ENCODE measurements around the gene STT3B. TPM values are rescaled to one million over a fixed set of nuclear protein-coding genes. Genes with fewer than 3 reads are reported as not detected.

Gene STT3B
- total RNA-seq, 1 donor from 2014 or later: 82.1 TPM

DNA sequence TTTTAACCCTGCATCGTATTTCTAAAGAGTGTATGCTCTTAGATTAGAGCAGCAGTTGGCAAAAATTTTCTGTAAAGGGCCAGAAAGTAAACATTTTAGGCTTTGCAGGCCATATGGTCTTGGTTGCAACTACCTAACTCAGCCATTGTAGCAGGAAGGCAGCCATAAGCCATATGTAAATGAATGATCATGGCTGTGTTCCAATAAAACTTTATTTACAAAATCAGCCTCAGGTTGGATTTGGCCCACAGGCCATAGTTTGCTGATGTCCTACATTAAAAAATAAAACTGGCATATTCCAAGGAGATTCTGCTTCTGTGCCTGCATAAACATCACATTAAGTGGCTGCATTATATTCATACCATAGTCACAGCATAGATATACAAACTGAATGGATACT, 134.9 kb downstream of the STT3B start:
- Histone ChIP-seq H3K9me3 (replicated peaks) (no peaks in the 10 kb centered on the region), H3K27ac (replicated peaks) (no peak overlapping the region), H3K4me1 (no peaks in the 10 kb centered on the region), H3K4me3 (no peak overlapping the region), H3K36me3 (peaks cover 7% of the 10 kb centered on the region), H3K27me3 (ENCODE audit: low read depth) (no peaks in the 10 kb centered on the region)
- intact Hi-C loops (cut with micrococcal nuclease): no loop called here
- no peak for DNase-seq
- TF ChIP-seq, protein P1, sequence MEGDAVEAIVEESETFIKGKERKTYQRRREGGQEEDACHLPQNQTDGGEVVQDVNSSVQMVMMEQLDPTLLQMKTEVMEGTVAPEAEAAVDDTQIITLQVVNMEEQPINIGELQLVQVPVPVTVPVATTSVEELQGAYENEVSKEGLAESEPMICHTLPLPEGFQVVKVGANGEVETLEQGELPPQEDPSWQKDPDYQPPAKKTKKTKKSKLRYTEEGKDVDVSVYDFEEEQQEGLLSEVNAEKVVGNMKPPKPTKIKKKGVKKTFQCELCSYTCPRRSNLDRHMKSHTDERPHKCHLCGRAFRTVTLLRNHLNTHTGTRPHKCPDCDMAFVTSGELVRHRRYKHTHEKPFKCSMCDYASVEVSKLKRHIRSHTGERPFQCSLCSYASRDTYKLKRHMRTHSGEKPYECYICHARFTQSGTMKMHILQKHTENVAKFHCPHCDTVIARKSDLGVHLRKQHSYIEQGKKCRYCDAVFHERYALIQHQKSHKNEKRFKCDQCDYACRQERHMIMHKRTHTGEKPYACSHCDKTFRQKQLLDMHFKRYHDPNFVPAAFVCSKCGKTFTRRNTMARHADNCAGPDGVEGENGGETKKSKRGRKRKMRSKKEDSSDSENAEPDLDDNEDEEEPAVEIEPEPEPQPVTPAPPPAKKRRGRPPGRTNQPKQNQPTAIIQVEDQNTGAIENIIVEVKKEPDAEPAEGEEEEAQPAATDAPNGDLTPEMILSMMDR (IDR thresholded peaks at IDR 0.05; ENCODE audit: borderline replicate concordance): no peak

DNA sequence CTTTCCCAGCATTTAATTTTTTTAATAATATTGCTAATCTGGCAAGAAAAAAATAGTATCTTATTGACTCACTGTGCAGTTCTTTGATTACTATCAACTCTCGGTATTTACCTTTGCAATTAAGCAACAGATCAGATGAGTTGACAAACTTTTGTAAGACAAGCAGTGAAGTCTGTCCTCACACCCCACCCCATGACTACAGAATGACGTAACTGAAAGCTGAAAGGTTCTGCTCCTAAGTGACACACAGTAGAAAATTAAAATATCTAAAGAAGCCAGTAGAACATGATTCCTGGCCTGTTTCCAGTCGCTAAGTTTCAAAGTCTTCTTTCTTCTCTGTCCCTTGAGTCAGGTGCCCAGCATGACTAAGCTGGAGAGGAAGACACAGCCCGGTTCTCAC, 135.5 kb downstream of the STT3B start:
- intact Hi-C loops (cut with micrococcal nuclease): no loop called here

GRCh38 chr3:31670136-31670535, 137.4 kb downstream of the STT3B start:
- no peak overlapping the region for H3K27ac ChIP-seq (replicated peaks)
- intact Hi-C loops (cut with micrococcal nuclease): no loop called here
- H3K36me3 ChIP-seq: peaks cover 7% of the 10 kb centered on the region
- DNase-seq: no peak
- H3K4me3 ChIP-seq: no peak overlapping the region
- no peaks in the 10 kb centered on the region for H3K9me3 ChIP-seq (replicated peaks)
- no peaks in the 10 kb centered on the region for H3K4me1 ChIP-seq
- TF ChIP-seq, protein P1 (IDR thresholded peaks at IDR 0.05; ENCODE audit: borderline replicate concordance): no peak
- no peaks in the 10 kb centered on the region for H3K27me3 ChIP-seq (ENCODE audit: low read depth)

More for the DNA sequence above, 135.5 kb downstream of the STT3B start:
- H3K9me3 ChIP-seq (replicated peaks): no peaks in the 10 kb centered on the region
- no peak for DNase-seq
- no peak overlapping the region for H3K27ac ChIP-seq (replicated peaks)
- TF ChIP-seq, protein P1 (IDR thresholded peaks at IDR 0.05; ENCODE audit: borderline replicate concordance): no peak
- no peaks in the 10 kb centered on the region for H3K27me3 ChIP-seq (ENCODE audit: low read depth)
- peaks cover 7% of the 10 kb centered on the region for H3K36me3 ChIP-seq
- no peak overlapping the region for H3K4me3 ChIP-seq
- no peaks in the 10 kb centered on the region for H3K4me1 ChIP-seq

DNA sequence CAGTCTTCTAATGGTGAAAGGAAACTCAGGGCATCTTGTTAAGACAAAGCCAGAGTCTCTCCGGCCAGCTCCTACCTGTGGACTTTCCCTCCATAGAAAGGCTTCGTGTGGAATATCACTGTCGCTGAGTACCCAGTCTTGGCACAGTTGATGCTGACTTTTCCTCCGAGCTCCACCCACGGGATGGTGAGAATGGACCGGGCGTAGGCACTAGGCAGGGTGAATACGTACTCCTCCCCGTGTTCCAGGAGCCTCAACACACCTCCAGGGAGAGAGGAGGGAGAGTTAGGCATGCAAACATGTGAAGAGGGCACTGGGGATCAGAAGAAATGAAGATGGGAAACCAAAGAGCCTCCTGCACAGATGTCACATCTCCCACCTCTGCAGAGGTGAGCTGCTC, 138.0 kb downstream of the STT3B start:
- TF ChIP-seq, protein P1 (IDR thresholded peaks at IDR 0.05; ENCODE audit: borderline replicate concordance): no peak
- H3K4me1 ChIP-seq: no peaks in the 10 kb centered on the region

DNA sequence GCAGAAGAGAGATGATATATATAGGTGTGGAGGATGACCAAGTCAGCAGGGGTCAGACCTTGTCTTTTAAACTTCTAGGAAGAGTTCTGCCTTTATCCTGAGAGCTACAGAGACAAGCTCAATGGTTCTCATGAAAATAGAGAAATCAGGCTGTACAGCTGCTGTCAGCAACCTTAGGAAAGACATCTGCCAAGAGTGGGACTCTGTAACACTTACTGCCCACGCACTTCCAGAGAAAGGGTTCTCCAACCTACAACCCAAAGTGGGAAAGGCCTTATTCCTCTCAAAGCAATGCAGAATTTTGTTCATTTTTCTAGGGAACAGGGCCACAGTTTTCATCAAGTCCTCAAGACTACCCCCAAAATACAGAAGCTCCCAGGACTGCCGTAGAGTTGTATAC, 138.7 kb downstream of the STT3B start:
- no peaks in the 10 kb centered on the region for H3K27me3 ChIP-seq (ENCODE audit: low read depth)
- TF ChIP-seq, protein P1 (IDR thresholded peaks at IDR 0.05; ENCODE audit: borderline replicate concordance): no peak
- intact Hi-C loops (cut with micrococcal nuclease): no loop called here
- H3K4me3 ChIP-seq: no peak overlapping the region
- no peaks in the 10 kb centered on the region for H3K4me1 ChIP-seq
- no peak overlapping the region for H3K27ac ChIP-seq (replicated peaks)
- H3K36me3 ChIP-seq: peaks cover 7% of the 10 kb centered on the region
- no peak for DNase-seq
- H3K9me3 ChIP-seq (replicated peaks): no peaks in the 10 kb centered on the region

More for the DNA sequence above, 138.0 kb downstream of the STT3B start:
- no peak overlapping the region for H3K4me3 ChIP-seq
- no peaks in the 10 kb centered on the region for H3K27me3 ChIP-seq (ENCODE audit: low read depth)
- peaks cover 7% of the 10 kb centered on the region for H3K36me3 ChIP-seq
- intact Hi-C loops (cut with micrococcal nuclease): no loop called here
- H3K27ac ChIP-seq (replicated peaks): no peak overlapping the region
- no peaks in the 10 kb centered on the region for H3K9me3 ChIP-seq (replicated peaks)
- no peak for DNase-seq

DNA sequence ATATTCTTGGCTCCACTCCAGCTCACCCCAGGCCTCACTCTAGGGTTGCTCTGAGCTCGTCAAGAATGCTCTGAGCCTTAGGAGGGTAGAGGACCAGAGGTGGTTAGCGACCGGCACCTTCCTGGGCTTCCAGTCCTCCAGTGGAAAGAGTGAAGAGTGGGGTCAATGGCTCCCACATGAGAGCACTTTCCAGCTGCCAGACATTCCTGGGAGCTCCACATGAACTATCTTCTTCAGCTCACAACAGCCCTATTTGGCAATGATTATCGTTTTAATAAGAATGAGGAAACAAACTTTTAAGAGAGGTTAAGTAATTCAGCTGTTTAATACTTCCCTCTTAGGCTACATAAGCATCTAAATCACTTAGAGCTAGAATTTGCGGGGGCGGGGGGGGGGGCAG, 139.3 kb downstream of the STT3B start:
- no peaks in the 10 kb centered on the region for H3K4me1 ChIP-seq
- no peak for DNase-seq
- no peaks in the 10 kb centered on the region for H3K27me3 ChIP-seq (ENCODE audit: low read depth)
- H3K4me3 ChIP-seq: no peak overlapping the region
- H3K9me3 ChIP-seq (replicated peaks): no peaks in the 10 kb centered on the region
- no peak overlapping the region for H3K27ac ChIP-seq (replicated peaks)
- peaks cover 7% of the 10 kb centered on the region for H3K36me3 ChIP-seq
- TF ChIP-seq, protein P1 (IDR thresholded peaks at IDR 0.05; ENCODE audit: borderline replicate concordance): no peak
- intact Hi-C loops (cut with micrococcal nuclease): no loop called here
